HG02852 (cell line): Measurements from ENCODE around the gene DCAF17.
"Not testable (repeated sequence)": the region's sequence is repeated elsewhere in the genome, so short reads cannot be mapped to it uniquely, and the experiment has no call there.

Experiments
- ATAC-seq: cut with Tn5 transposase; IDR thresholded peaks from one replicate; pipeline ENCODE4 v1.9.1; 2021; ENCODE audit warnings: mild to moderate bottlenecking, moderate library complexity; ENCODE audit not compliant: unreplicated experiment

The DCAF17 gene

DNA sequence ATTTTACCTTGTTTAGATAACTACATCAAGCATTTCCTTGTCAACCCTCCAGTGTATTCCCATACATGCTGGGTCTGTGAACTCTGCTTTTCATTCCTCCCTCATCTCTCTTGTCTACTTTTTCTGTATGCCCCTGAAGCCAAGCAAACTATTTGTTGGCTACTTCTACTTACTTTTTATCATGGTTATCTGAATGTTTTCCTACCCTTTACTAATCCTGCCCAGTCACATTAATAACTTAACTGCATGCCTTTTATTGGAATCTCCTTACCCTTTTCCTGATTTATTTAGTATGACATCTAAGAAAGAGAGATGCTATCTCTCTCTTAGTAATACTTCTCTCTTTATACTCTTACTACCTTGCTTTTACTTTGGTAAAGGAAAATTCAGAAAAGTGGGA, 17.0 kb downstream of the DCAF17 start:
- ATAC-seq: no peak

DNA sequence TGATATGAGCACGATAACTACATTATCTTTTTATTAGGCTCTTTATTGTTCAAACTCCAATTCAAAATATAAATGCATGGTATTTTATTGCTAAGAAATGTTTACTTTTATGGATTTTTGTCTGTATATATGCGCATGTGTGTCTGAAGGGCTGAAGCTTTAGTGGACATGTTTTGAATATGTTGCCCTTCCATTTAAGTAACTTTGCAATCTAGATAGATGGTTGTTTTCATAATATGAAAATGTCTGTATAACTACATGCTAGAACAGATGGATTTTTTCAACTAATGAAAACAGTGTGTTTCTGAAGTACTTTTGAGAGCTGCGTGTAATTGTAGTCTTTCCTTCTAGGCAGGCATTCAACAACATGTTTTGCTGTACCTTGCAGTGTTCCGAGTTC, 18.7 kb downstream of the DCAF17 start:
- no peak for ATAC-seq

DNA sequence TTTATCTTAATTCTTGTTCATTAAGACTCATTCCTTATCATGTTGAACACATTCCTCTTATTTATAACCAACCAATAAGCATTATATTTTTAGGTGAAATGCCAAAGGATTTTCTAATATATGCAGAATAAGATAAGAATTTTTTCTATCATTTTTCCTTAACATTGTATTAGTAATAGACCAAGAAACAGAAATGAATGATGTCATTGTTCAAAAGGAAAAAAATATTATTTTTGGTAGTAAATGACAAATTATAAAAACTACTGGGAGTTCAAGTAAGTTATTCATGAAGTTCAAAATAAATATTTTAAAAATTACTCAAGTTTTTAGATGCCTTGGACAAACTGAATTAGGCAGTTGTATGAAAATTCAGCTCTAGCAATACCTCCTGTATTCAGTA, 25.5 kb downstream of the DCAF17 start:
- ATAC-seq: no peak

DNA sequence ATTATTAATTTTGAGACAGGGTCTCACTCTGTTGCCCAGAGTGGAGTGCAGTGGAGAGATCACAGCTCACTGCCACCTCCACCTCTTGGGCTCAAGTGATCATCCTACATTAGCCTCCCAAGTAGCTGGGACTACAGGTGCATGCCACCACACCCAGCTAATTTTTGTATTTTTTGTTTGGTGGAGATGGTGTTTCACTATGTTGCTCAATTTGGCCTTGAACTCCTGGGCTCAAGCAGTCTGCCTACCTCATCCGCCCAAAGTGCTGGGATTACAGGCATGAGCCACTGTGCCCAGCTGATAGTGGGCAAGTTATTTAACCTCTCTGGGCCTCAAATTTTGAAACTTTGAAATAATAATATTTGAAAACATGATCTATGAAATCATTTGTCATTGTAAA, 26.5 kb downstream of the DCAF17 start:
- no peak for ATAC-seq

- ATAC-seq: no peak
These were observed 35.1 kb downstream of the DCAF17 start for GRCh38 chr2:171469176-171469575.

GRCh38 chr2:171470129-171470528, 36.1 kb downstream of the DCAF17 start:
- ATAC-seq: no peak

DNA sequence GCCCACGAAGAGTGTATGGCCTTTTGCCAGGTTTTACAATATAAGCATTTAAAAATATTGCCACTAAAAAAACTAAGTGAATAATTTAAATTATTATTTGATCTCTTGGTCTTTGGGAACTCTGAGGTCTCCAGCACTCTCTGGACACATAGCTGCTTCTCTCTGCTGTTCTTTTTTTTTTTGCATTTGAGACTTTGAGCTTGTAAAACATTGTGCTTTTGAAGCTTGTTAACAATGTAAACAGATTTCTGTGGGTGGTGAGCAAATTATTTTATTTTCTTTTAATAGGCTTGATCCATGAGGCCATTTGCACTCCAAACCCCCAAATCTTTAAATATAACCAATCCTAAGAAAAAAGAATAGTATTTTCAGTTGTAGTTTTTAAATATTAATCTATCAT, 42.0 kb downstream of the DCAF17 start:
- ATAC-seq: no peak

DNA sequence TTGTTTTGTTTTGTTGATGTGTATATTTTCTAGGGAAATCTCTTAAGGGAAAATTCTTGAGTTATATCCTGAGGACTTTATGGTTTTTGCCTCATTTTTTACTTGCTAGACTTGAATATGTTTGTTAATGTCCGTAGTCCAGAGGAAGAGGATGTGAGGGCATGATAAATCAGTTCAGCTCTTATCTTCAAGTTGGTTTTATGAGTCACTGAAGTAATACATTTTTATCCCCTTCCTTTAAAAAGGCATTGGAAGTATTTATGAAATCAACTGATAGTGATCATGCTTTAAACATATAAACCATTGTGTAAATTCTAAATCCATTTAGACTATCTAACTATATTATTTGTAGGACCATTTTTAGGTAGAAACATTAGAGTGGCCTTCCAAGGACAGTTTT, 44.3 kb downstream of the DCAF17 start:
- ATAC-seq: no peak

DNA sequence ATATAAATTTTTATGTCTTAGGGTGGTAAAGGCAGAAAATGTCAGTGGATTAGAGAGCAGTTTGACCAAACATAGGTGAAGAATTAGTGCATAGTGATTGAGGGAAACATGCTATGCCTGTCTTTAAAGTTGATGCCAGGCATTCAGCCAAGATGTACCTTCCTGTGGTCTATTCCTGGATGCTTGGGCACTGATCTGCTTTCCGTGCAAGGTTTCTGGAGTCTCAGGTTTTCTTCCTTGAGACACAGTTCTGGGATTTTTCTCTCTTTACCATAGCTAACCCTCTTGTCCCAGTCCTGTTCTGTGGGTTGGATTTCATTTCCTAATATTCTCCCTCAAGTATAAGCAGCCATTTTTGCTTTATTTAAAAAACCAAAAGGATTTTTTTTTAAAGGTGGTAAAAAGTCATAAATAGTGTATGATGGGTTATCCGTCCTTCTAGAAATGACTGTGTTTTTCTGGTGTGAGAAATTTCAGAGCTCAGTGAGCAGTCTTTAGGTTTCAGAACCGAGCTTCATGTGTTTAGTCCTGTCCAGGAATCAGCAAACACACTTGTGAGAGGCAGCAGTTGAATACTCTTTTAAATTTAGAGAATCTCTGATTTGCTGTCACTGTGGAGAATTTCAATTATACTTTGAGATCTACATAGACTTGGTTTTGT, 45.3 kb downstream of the DCAF17 start:
- ATAC-seq: peak; percentile 76

- ATAC-seq: no peak
These were observed 46.9 kb downstream of the DCAF17 start for GRCh38 chr2:171480908-171481307.

DNA sequence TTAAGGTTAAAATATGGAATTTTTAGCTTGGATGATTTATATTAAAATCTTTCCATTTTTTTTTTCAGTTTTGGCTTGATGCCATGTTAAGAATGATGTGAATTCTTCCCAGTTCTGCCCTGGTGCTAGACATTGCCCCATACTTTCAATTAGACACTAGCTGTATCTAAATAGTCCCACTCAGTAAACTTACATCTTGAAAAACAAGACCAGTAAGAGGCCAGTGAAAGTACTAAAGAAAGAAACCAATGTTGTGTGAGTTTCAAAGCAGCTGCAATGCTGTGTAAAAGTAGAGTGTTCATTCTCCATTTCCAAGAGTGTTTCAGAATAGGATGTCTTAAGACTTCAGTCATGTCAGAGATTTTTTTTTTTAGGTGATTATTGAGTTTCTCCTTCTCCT, 48.3 kb downstream of the DCAF17 start:
- no peak for ATAC-seq

- ATAC-seq: no peak
These were observed 48.9 kb downstream of the DCAF17 start for GRCh38 chr2:171482877-171483276.

- ATAC-seq: no peak
These were observed 49.8 kb downstream of the DCAF17 start for GRCh38 chr2:171483793-171484192.

DNA sequence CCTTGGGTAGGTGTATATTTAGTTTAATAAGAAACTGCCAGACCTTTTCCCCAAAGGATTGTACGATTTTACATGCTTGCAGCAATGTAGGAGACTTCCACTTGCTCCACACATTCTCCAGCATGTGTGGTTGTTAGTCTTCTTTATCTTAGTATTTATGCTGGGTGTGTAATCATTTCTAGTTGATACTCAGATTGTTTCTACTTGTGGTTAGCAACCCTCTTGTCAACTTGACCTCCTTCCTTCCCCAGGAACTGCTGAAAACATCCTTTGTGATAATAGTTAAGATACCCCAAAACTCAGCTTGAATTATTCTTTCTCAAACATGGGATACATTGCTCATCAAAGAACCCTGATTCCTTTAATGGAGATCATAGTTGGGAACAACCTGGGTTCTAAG, 51.1 kb downstream of the DCAF17 start:
- ATAC-seq: no peak

- ATAC-seq: no peak
These were observed 53.2 kb downstream of the DCAF17 start for GRCh38 chr2:171487201-171487600.

GRCh38 chr2:171487803-171488259, 53.8 kb downstream of the DCAF17 start:
- no peak for ATAC-seq

- no peak for ATAC-seq
These were observed 56.6 kb downstream of the DCAF17 start for GRCh38 chr2:171490577-171490976.

GRCh38 chr2:171491292-171491691, 57.3 kb downstream of the DCAF17 start:
- no peak for ATAC-seq

DNA sequence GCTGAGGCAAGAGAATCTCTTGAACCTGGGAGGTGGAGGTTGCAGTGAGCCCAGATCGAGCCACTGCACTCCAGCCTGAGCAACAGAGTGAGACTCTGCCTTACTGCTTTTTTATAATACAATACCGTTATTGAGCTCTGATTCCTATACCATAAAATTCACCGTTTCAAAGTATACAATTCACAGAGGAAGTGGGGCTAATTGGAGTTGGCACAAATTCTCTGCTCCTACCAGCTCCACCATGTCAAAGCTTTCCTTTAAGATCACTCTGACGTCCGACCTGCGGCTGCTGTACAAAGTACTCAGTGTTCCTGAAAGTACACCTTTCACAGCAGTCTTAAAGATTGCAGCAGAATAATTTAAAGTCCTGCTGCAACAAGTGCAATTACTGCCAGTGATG, 58.6 kb downstream of the DCAF17 start:
- ATAC-seq: no peak

DNA sequence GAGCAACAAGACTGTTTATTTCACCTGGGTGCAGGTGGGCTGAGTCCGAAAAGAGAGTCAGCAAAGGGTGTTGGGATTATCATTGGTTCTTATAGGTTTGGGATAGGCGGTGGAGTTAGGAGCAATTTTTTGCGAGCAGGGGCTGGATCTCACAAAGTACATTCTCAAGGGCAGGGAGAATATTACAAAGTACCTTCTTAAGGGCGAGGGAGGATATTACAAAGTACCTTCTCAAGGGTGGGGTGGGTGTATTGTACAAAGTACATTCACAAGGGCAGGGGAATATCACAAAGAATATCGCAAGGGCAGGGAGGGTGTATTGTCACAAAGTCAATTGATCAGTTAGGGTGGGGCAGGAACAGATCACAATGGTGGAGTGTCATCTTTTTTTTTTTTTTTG, 63.6 kb downstream of the DCAF17 start:
- ATAC-seq: not testable (repeated sequence)

- no peak for ATAC-seq
These were observed 71.3 kb downstream of the DCAF17 start for GRCh38 chr2:171505374-171505773.

DNA sequence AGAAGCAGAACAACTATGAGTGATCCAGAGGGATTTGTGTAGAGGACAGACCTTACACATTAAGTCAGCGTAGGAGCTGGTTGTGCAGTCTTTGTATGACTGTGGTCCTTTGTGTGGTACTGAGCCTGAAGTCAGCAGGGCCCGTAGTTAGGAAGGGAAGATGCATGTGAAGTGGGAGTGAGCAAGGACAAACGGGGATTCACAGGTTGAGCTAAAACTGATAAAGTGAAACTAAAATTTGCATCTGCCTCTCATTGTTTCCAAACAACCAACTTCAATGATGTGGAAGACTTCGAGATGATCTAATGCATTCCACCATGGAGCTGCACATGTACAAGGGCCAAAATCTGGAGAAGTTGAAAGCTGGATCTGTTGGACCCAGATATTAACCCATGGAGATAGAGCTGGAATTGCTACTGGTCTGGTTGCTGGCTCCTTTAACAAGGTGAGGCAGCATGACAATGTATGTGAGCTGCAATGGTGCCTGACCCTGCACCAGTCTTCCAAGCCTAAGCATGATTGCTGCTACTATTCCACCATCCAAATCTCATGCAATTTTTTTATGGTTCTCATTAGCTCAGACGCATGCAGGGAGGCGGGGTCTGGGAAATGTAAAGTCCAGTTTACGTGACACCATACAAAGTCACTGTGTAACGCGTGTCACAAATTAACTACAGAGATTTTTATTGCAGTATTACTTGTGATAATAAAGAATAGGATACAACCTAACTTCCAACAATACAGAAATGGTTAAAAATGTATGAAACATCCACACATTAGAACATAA, 76.1 kb downstream of the DCAF17 start:
- ATAC-seq: peak; percentile 84
